CD4-positive, alpha-beta T cell treated with Interleukin-17A for 4 hours (primary cell): ENCODE results near the gene MLST8.

ENCODE experiments used
- DNase-seq: peaks from one replicate; pipeline ENCODE4 v3.0.0-alpha.2; 2020; ENCODE audit warnings: mixed read lengths

The MLST8 gene

DNA sequence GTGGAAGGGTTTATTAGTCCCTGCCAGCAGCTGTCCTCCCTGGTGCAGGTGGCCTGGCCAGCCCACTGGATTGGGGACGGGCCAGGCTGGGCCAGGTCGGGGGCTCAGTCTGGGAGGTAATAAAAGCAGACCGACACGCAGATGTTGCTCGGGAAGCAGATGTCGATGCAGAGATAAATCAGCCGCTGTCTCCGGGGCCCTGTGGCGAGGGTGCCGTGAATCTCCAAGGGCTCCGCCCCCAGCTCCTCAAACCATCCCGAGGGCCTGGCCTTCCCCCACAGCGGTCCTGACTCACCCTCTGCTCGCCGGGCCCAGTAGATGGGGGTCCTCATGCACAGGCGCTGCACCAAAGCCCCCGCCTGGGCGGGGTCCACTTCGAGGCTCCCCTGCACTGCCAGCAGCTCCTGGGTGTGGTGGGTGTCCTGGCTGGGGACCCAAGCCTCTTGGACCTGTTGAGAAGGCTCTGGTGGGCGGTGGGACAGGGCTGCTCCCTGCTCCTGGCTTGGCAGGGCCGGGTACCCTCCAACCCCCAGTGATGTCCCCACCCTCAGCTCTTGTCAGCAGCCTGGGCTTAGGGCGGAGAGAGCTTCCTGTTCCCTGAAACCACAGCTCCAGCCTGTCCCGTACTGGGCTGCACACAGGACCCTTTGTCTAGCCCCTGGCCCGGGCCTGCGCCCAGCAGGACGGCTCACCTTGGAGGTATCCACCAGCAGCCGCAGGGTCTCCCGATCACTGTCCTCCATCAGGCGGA is 4.2 kb downstream of the MLST8 start:
- no peak for DNase-seq

DNA sequence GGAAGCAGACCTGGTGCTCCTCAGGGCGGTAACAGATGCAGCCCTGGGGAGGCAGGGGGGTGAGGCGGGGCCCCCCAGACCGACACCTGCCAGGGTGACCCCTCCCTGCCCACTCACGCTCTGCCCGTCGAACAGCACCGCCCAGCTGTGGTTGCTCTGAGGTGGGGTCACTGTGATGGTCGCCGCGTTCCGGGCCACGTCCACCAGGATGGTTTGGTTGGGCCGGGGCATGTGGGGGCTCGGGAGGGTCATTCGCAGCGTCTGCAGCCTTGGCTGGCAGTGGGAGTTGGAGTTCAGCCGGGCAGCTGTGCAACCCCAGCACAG is 4.7 kb downstream of the MLST8 start:
- no peak for DNase-seq

DNA sequence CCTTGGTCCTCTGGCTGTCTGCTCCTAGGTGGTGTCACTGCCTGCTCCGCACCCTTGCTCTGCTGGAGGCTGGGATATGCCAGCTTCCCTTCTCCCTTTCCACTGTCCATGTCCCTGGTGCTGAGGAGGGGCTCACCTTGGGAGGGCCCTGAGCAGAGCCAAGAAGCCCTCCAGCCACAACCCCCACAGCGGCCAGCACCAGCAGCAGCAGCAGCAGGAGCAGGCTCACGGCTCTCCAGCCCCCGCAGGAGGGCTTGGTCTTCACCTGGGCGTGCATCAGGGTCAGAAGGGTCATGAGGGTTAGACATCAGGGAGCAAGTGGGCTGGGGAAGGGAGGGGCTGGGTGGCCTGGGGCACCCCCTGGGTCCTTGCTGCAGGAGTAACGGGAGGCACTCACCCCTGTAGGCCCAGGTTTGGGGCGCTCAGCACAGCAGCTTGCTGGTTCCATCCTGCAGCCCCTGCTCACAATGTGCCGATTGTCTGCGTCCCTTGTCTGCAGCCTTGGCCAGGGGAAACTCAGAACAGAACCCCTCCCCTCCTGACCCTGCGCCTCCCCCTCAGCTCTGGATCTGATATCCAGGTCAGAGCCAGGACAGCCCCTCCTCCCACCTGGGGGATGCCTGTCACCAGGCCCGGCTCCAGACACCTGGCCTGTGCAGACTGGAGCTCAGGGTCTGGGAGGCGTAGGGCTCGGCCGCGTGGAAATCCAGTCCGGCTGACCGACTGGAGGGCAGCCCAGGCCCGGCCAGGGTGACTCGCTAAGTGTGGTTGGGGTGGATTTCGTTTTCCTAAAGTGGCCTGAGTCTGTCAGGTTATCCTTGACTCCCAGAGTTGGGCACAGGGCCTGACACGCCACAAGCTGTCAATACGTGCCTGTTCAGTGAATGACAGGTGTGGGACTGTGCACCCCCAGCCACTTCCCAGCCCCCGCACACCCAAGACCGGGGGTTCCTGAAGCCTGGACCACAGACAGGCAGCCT is 5.4 kb downstream of the MLST8 start, which contains the start of gene BRICD5:
Gene BRICD5, minus strand, starts transcription at position 478 of the 980 bp plus-strand sequence. Its CDS starts 30 bp downstream, at position 448.
- DNase-seq: no peak

DNA sequence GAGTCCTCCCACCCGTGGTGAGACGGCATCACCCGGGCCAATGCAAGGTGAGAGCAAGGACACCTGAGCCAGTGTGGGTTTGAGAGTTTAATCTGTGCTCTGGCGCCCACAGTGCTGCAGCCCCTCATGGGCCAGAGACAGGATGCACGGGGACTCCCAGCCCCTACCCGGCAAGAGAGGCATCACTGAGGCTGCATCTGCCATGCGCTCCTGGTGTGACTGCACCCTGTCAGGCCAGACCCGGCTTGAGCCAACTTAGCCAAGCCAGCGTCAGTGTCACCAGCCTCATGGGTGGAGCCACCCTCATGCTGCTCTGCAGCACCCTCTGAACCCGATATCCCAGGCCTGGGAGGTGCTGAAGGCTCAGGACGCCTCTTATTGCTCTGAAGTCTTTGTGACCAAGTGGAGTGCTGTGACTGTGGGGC is 6.7 kb downstream of the MLST8 start:
- DNase-seq: no peak

DNA sequence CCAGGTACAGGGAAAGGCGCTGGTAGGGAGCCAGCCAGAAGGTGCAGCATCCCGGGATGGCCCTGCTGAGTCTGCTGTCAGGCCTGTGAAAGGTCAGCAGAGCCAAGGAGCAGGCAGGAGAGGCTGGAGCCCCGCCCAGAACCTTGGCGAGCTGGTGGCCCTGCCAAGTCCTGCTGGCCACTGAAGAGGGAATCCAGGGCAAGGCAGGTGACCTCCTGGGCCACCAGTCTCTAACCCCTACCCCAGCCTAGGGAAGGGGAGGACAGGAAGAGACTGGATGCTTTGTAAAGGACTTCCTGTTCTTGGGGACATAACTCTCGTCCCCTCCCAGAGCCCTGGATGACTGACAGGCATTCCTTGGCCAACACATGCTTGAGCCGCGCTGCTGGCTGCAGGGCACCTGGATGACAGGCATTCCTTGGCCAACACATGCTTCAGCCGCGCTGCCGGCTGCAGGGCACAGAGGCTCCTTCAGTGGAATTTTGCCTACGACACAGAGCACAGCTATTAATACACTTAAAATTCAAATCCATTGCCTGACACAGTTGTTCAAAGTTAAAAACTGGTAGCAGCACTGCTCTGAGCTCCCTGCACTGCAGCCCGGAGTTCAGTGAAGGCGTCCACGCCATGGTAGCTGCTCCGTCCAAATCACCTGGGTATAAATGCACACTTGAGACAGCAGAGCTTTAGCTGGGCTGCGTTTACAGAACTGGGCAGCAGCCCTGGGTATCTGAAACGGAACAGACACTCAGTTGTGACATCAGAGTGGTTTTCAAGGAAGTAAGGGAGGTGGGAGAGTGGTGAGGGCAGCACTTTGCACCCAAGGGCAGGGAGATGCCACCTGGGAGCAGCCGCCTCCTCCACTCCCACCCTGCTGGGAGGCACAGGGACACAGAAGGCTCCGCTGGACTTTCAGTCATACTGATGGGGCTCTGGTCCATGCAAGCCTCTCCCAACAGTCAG is 7.4 kb downstream of the MLST8 start:
- DNase-seq: no peak

DNA sequence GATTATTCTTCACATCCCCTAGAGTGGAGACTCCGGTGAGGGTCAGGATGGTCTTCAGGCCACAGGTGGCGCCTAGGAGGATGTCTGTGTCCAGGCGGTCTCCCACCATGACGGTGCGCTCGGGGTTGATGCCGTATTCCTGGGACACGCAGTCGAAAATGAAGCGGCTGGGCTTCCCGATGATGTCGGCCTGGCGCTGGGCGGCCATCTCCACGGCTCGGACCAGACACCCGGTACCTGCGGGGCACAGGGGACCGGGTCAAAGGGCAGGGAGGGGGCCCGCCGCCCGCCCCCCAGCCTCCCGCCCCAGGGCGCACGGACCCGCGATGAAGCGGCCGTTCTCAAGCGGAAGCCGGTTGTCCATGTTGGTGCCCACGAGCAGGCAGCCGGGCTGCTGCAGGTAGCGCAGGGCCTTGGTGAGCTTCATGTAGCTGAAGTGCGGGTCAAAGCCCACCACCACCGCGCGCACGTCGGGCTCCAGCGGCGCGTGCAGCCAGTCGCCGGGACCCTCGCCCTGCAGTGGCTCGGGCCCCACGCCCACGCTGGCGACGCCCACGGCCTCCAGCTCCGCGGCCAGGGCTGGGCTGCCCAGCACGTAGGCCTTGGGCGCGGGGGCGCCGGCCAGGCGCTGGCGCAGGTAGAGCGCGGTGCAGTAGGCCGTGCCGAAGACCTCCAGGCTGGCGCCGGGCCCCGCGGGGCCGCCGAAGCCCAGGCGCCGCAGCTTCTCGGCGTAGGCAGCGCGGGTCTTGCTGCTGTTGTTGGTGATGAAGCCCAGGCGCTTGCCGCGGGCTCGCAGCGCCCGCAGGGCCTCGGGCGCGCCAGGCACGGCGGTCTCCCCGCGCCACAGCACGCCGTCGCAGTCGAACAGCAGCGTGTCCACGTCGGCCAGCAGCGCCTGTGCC is 8.8 kb downstream of the MLST8 start:
- no peak for DNase-seq

DNA sequence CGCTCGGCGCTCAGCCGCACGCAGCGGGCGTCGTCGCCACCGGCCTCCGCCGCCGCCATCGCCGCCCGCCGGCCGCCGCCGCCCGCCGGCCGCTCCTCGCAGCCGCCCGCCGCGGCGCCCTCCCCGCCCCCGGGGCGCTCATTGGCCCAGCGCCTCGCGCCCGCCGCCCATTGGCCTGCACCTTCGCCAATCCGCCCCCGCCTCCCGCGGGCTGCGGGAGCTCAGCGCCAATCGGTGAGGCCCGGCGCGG is 9.4 kb downstream of the MLST8 start, which contains the start of gene PGP:
Gene PGP, minus strand, starts transcription at position 122 of the 250 bp plus-strand sequence. Its CDS starts 63 bp downstream, at position 59.
- DNase-seq: no peak

DNA sequence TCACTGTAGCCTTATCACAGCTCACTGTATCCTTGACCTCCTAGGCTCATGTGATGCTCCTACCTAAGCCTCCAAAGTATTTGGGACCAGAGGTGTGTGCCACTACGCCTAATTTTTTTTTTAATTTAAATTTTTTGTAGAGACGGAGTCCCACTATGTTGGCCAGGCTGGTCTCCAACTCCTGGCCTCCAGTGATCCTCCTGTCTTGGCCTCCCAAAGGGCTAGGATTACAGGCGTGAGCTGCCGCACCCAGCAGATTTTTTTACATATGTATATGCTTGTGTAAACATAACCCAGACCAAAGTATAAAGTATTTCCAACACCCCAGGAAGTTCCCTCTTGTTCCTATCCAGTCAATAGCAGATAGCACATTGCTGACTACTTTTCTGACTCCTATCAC is 11.1 kb downstream of the MLST8 start:
- DNase-seq: no peak

DNA sequence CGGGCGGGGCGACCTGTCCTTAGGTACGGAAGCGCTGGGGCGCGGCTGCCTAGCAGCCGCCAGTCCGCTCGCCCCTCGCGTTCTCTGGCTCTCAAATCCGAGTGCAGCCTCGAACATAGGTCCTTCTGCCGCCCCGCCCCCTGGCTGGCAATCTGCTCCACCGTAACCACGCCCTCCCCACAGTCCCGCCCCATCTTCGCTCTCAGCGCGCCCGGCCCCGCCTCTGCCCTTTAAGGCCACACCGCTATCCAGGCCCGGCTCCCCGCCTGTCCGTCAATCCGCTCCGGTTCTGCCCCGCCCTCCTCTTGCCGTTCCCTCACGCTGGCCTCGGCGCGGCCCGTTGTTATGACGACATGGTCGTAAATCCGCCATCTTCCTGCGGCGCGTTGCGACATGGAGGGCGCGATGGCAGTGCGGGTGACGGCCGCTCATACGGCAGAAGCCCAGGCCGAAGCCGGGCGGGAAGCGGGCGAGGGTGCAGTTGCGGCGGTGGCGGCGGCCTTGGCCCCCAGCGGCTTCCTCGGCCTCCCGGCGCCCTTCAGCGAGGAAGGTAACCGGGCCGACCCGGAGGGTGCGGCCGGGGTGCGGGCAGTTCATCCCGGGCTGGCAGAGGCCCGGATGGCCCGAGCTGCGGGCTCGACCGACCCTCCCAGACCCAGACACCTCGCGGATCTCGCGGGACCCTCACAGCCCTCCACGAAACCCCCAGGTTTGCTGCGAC is 18.1 kb downstream of the MLST8 start, which contains the start of gene E4F1:
Gene E4F1, plus strand, starts transcription at position 371 of the 721 bp plus-strand sequence. Its CDS starts 23 bp downstream, at position 394.
- DNase-seq: peak; percentile 100

DNA sequence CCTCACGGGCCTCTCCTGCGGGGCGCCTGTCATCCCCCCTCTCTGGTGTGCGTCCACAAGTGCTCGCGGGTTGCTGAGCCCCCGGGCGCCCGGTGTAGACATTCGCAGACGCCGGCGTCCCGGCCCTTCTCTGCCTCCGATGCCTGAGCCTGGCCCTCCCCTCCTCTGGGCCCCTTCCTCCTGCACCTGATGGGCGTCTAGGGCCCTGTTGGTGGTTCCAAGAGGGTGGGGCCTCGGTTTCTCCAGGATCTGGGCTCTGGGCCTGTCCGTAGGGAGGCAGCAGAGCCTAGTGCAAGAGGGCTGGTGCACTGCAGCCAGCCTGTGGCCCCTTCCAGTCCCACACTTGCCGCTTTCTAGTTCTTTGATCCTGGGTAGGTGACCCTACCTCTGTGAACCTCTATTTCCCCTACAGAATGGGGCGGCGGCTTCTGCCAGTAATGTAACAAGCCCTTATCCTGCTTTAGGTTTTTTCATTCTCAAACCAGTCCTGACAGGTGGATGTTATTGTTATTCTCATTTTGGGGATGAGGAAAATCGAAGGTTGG is 18.8 kb downstream of the MLST8 start:
- peak; percentile 40 for DNase-seq

DNA sequence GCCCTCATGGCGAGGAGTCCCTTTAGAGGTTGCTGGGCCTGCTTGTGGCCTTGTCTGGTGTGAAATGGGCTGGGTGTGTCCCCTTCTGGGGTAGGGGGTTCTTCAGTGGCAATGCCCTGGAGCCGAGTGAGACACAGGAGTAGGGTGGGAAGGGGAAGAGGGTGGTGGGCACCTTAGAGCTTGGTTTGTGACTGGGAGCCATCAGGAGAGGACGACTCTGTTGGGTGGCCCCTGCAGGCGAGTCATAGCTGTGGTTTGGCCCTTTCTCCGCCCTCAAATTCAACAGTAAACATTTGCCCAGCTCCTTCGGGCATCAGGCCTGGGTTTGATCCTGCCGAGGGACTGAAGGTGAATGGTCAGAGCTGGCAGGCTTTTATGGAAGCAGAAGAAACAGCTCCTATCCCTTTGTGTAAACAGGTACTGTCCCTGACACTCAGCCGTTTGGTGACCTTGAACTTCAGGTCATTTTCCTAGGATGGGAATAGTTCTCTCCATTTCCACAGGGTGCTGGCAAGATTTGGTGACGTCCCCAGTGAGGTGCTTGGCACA is 21.1 kb downstream of the MLST8 start:
- DNase-seq: no peak

DNA sequence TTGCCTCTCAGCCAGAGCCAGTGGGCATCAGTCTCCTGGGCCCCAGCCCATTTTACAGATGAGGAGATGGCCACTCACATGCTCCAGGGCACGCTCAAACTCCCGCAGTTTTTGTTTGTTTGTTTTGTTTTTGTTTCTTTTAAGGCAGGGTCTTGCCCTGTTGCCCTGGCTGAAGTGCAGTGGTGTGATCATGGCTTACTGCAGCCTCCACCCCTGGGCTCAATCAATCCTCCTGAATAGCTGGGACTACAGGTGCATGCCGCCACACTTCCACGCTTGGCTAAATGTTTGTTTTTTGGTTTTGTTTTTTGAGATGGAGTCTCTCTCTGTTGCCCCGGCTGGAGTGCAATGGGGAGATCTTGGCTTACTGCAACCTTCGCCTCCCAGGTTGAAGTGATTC is 21.7 kb downstream of the MLST8 start:
- DNase-seq: no peak

DNA sequence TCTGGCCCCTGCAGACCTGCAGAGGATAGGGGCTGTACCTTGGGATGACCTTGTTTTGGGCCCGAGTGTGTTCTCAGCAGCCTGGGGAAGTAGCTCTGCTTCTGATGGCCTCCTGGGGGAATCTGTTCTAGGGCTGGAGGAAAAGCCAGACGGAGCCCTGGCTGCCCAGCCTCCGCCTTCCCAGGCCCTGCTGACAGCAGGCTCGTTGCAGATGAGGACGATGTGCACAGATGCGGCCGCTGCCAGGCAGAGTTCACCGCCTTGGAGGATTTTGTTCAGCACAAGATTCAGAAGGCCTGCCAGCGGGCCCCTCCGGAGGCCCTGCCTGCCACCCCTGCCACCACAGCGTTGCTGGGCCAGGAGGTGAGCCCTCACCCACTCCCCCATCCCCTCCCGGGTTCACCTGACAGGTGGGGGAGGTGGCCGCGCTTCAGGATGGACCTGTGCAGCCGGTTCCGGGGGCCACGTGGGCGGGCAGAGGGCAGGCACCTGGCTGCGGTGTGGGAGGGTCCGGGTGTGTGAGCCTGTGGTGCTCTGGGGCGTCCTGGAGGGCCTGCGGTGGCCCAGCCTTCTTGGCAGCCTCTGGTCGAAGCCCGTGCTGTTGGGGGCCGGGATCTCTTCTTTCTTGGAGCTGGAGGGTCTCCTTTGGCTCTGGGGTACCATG is 23.0 kb downstream of the MLST8 start:
- DNase-seq: no peak

DNA sequence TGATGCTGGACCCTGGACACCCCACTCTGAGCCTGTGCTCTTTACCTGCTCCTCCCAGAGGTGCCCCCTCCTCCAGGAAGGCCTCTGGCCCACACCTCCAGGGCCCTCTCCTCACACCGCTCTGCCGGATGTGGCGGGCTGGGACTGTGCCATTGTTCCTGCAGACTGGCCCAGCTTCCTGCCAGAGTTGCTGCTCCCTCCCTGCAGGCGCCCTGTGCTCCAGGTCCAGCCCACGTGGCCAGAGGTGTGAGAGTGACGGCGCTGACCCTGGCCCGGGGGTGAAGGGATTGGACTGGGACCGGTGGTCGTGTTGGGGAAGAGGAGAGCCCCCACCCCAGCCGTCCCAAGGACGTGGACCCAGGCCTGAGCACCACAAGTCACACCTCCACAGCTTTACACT is 23.8 kb downstream of the MLST8 start:
- DNase-seq: no peak

DNA sequence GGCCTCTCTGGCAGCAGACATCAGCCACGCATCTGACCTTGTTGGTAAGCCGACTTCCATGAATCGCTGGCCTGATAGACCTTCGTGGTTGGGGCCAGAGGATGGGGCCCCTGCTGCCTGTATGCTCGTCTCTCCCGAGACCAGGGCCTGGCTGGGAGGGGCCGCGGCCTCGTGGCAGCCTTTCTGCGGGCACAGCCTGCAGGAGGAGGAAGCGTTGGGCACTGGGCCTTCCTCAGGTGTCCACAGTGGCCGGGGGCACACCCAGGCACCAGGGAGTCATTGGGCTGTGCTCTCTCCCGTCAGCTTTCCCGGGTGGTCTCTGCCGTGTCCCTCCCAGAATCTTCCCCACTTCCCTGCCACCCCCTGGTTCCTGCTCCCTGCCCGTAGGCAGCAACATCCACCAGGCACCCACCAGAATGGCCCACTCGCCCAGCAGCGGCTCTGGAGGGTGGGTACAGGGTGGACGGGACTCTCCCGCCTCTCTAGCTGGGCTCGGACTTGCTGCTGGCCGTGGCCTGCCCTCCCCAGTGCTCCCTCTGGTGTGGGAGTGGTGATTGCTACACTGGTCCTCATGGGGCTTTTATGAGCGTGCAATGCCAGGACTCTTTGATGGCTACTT is 24.5 kb downstream of the MLST8 start:
- DNase-seq: no peak

DNA sequence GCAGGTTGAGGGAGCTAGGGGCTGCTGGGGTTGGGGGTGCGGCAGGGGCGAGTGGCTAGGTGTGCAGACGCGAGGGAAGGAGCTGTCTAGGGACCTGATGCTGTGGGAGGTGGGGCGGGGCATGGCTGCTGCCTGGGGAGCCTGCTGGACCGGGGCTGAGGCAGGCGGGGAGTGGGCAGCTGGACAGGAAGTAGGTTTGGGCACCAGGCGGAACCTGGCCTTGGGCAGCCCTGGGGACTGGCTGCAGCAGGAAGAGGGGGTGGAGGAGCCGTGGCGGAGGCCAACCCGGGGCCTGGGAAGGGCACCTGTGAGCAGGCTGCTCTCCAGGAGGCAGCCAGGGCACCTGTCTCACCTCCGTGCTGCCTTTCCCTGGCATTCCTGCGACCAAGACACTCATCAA is 25.1 kb downstream of the MLST8 start:
- no peak for DNase-seq

DNA sequence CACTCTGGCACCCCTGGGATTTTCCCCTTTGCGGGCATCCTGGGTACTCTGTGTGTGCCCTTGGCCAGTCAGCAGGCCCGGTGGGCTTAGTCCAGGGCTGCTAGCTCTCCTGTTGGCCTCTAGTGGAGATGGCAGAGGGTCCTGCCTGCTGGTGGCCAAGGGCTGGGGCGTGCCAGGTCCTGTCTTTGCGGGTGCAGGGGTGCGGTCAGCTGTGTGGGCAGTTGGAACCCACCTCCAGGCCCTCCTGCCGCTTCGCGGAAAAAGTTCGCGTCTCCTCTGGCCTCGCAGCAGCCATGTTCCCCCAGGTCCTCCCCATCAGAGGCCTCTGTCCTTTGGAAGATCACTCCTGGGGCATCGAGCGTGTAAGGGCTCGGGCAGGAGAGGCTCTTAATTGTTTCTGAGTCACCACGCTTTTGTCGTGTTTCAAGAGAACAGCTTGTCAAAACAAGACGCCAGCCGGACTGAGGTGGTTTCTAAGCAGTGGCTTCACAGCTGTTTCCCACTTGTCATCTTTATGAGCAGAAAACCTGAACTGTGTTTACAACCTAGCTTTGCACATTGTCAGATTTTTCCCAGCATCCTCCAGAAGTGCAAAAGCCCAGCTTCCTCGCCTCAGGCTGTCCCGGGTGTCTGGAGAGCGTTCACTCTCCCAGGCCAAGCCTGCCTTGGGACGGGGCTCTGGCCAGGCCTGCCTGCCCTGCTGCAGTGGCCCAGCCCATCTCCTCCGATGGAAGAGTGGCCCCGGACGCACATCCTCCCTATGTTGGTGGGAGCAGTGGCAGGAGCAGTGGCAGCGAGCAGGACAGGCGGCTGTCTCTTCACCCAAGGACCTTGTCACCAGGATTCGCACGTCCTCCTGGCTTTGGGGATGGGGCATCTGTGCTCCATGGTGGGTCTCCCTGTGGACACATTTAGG is 26.0 kb downstream of the MLST8 start:
- no peak for DNase-seq
